HEK293T (cell line): ENCODE results near the gene PKIB.

Experiments
- BHLHE40 ChIP-seq: fragments of 450-650 bp; IDR thresholded peaks from 2 replicates; pipeline ENCODE4 v1.6.1; 2016; ENCODE audit warnings: mild to moderate bottlenecking, moderate library complexity, borderline replicate concordance
- FOXM1 ChIP-seq: fragments of 450-650 bp; IDR thresholded peaks from 2 replicates; pipeline ENCODE4 v1.6.1; 2017; ENCODE audit warnings: mild to moderate bottlenecking, borderline replicate concordance
- L3MBTL2 ChIP-seq: fragments of 450-650 bp; conservative IDR thresholded peaks from 2 replicates; pipeline ENCODE4 v1.6.1; 2016; ENCODE audit warnings: mild to moderate bottlenecking
- TARDBP ChIP-seq: fragments of 450-650 bp; IDR thresholded peaks from 2 replicates; pipeline ENCODE4 v1.6.1; 2016

DNA sequence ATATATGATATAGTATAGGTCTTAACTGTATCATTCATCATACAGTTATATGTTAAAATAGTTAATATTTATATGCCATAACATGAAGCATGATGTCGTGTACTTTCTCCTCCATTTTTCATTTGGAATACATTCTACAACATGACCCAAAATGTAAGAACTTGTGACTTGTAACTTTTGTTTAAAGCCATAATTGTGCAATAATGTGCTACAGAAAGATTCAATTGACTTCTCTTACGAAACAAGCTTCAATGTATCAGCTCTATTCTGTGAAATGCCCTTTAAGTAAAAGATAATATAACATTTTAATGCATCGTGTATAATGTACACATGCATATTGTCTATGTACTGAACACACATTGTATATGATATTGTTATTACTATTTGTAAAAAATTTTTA, 92.6 kb downstream of the PKIB start:
- TF ChIP-seq L3MBTL2 (no peak), TARDBP (no peak), FOXM1 (no peak), BHLHE40 (no peak)
